Left ventricle myocardium inferior (tissue), 1 donor: ENCODE results near the gene DENND1A. TPM values are rescaled to one million over a fixed set of nuclear protein-coding genes. Genes with fewer than 3 reads are reported as not detected.
A peak's percentile ranks its signal among the peaks of the same experiment; 100 is the strongest.

Experiments used
- DNase-seq: peaks from one replicate; pipeline ENCODE4 v3.0.0-alpha.2; 2020
- H3K27ac ChIP-seq: fragments of 200-600 bp; replicated peaks from 2 replicates; pipeline ENCODE4 v1.8.0; 2021
- H3K27me3 ChIP-seq: fragments of 200-600 bp; 2 replicates; pipeline ENCODE4 v1.8.0; 2021; ENCODE audit warnings: low read depth
- H3K36me3 ChIP-seq: fragments of 200-600 bp; 2 replicates; pipeline ENCODE4 v1.8.0; 2021
- H3K4me1 ChIP-seq: fragments of 200-600 bp; 2 replicates; pipeline ENCODE4 v1.8.0; 2021
- H3K4me3 ChIP-seq: fragments of 200-600 bp; 2 replicates; pipeline ENCODE4 v1.8.0; 2021; ENCODE audit warnings: mild to moderate bottlenecking, moderate library complexity
- H3K9me3 ChIP-seq: fragments of 200-600 bp; replicated peaks from 2 replicates; pipeline ENCODE4 v1.8.0; 2021
- CTCF ChIP-seq: fragments of 200-600 bp; IDR thresholded peaks from 2 replicates; pipeline ENCODE4 v1.8.0; 2021; ENCODE audit warnings: antibody characterized with exemption, mild to moderate bottlenecking, borderline replicate concordance
- intact Hi-C: fragments of 100-400 bp; cut with micrococcal nuclease; formaldehyde crosslinking; loops from one replicate; pipeline ENCODE4 v1.11.0; 2022
- total RNA-seq: library from RNA; stranded (reverse); fragmentation: NEBNext Ultra II Directional; extraction: Animal tissue kit (Norgen Biotek cat#: 25700); gene quantifications from one replicate; pipeline ENCODE4 v1.2.1, GENCODE V29; 2021
- donor health status: DM: no; HTN: yes; CAD: no; lungs with severe emphysema.

DENND1A gene
- total RNA-seq, 1 donor from 2014 or later = 12.2 TPM

DNA sequence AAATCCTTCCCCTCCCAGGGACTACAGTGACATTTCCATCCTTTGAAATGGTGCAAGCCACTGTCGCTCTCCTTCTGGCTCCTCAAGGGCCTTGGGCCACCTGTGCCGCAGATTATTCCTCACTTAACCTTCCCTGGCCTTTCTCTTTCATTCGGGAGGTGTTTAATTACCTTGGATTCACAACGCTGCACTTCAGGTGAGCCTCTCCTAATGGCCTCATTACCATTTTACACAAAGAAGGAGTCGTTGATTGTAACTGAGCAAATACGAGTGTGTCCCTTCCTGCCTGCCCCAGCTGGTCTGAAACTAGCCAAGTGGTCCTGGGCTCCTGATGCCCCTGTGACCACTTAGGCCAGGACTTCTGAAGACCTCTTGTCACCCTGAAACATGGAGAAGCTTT lies 368.9 kb downstream of the DENND1A start:
- peaks cover 17% of the 10 kb centered on the region for H3K36me3 ChIP-seq
- intact Hi-C loops = no loop called here
- no peak for TF ChIP-seq CTCF

DNA sequence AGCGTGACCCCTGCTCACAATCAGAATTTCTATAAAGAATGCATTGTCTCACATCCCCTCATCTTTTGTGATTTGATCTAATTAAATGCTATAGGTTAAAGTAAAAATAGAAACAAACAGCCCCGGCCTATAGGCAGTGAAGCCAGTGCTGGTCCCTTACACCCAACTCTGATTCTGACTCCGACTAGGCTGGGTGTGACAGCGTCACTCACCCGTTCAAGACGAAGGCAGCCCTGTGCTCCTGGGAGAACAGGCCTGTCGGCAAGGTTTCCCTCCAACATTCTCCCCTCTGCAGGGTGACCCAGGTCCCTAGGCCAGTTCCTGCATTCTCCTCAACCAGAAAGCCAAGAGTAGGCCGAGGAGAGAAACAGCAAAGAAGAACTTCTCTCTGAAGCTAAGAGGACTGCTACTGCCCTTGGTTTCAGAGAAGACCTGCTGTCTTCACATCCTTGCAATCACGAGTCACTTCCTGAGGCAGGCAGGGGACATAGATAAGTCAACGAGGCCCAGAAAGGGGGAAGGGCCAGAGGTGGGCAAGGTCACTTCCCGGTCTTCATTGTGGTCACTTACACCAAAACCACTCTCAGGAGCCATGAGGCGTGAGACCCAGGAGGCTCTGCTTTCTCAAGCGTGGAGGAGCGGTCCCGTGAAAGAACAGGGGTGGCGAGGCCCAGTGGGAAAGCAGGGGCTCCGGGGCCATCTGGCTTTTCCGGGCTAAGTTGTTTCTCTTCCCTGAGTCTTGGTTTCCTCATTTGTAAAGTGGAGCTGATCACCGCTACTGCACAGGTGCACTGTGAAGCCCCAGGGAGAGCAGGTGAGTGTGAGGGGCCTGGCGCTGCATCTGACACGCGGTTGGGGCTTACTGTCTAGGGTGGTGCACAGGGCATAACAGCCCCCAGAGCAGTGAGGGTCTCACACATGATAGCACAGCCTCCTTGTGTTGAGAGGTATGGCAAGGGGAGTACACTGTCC lies 373.2 kb downstream of the DENND1A start:
- intact Hi-C loops = no loop called here
- no peak for TF ChIP-seq CTCF
- no peaks in the 10 kb centered on the region for H3K9me3 ChIP-seq
- H3K27me3 ChIP-seq = no peaks in the 10 kb centered on the region
- no peak overlapping the region for H3K4me3 ChIP-seq
- no peak overlapping the region for H3K27ac ChIP-seq
- no peaks in the 10 kb centered on the region for H3K4me1 ChIP-seq
- peaks cover 26% of the 10 kb centered on the region for H3K36me3 ChIP-seq
- no peak for DNase-seq

More for the DNA sequence above, 368.9 kb downstream of the DENND1A start:
- no peaks in the 10 kb centered on the region for H3K4me1 ChIP-seq
- H3K9me3 ChIP-seq = no peaks in the 10 kb centered on the region
- no peaks in the 10 kb centered on the region for H3K27me3 ChIP-seq
- H3K27ac ChIP-seq = no peak overlapping the region
- no peak for DNase-seq
- H3K4me3 ChIP-seq = no peak overlapping the region

DNA sequence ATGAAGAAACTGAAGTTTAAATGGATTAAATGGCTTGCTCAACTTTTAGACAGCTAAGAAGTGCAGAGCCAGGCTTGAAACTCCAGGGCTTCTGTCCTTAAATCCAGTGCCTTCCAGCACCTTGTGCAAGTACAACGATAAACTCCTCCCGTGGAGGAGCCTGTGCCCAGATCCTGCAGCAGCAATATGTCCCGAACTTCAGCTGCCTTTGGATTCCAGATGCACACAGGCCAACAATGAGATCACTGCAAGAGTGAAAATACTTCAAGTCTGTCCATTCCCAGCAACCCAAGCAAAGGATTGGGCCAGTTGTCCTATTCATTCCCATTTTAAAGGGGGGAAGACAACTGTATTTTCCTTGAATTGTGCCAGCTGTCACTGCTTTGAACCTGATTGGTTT lies 374.3 kb downstream of the DENND1A start:
- H3K9me3 ChIP-seq = no peaks in the 10 kb centered on the region
- H3K4me1 ChIP-seq = no peaks in the 10 kb centered on the region
- DNase-seq = peak; percentile 30
- intact Hi-C loops = no loop called here
- H3K36me3 ChIP-seq = peaks cover 26% of the 10 kb centered on the region
- no peak overlapping the region for H3K4me3 ChIP-seq
- H3K27ac ChIP-seq = peak overlapping the region; percentile 42
- no peaks in the 10 kb centered on the region for H3K27me3 ChIP-seq
- TF ChIP-seq CTCF = no peak

- Histone ChIP-seq H3K4me1 (no peaks in the 10 kb centered on the region), H3K36me3 (peaks cover 23% of the 10 kb centered on the region), H3K4me3 (no peak overlapping the region), H3K27me3 (no peaks in the 10 kb centered on the region), H3K27ac (no peak overlapping the region), H3K9me3 (no peaks in the 10 kb centered on the region)
- TF ChIP-seq CTCF = no peak
- no peak for DNase-seq
- intact Hi-C loops = no loop called here
Measured at GRCh38 chr9:123552530-123552929, 377.4 kb downstream of the DENND1A start.

DNA sequence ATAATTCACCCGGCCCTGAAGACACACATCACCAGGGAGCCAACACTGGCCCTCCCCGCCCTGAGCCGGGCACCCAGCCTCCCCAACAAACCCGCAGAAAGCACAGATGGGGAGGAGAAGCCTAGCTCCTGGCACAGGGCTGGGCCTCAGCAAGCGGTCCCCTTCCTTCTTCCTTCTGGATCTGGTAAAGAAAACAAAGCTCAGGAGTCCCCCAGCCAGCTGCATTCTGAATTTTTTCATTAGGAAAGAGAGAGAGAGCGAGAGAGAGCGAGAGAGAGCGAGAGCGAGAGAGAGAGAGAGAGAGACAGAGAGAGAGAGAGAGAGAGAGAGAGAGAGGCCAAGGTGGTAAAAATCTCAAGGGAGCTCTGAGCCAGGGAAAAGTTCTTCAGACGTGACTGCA lies 378.2 kb downstream of the DENND1A start:
- TF ChIP-seq CTCF = no peak
- Histone ChIP-seq H3K9me3 (no peaks in the 10 kb centered on the region), H3K27ac (no peak overlapping the region), H3K4me1 (no peaks in the 10 kb centered on the region), H3K27me3 (no peaks in the 10 kb centered on the region), H3K4me3 (no peak overlapping the region), H3K36me3 (peaks cover 16% of the 10 kb centered on the region)
- intact Hi-C loops = no loop called here
- no peak for DNase-seq
